Keratinocyte (primary cell): ENCODE results near the gene TWIST2.
A peak's percentile ranks its signal among the peaks of the same experiment; 100 is the strongest.

Source experiments
- CTCF ChIP-seq, 3 experiments: IDR thresholded peaks in 1 of 3; conservative IDR thresholded peaks in 1 of 3; optimal IDR thresholded peaks in 1 of 3; 2 replicates in 2 of 3; 3 replicates in 1 of 3; pipeline versions ENCODE3 to v1.5.1; 2011; ENCODE audit warnings: low read length in 3 of 3, mild to moderate bottlenecking in 3 of 3, moderate library complexity in 2 of 3, control low read depth in 1 of 3, inconsistent platforms in 1 of 3; ENCODE audit not compliant: insufficient read depth in 2 of 3; ENCODE audit errors: extremely low read depth in 1 of 3
- EZH2 ChIP-seq: IDR thresholded peaks from one replicate; pipeline ENCODE4 v1.6.1; 2012; ENCODE audit warnings: inconsistent platforms, mild to moderate bottlenecking, low read length, moderate library complexity

DNA sequence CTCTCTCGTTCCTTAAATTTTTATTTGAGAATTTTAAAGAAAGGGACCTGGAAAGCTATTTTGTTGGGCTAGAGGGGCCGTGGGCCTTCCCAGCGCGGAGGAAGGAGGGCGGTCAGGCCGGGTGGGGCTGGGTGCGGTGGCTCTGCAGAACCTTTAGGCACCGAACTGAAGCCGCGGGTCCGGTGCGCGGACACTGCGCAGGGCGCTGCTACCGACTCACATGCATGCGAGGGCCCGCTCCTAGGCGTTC is 1.6 kb upstream of the TWIST2 start:
- no peak for TF ChIP-seq CTCF (optimal IDR thresholded peaks at IDR 0.05 in 1 of 3, IDR thresholded peaks at IDR 0.05 in 1 of 3, conservative IDR thresholded peaks at IDR 0.05 in 1 of 3; ENCODE audit: extremely low read depth in 1 of 3, insufficient read depth in 2 of 3, low read length in 3 of 3)
- TF ChIP-seq EZH2, result peak; percentile 59
